HG03108 (cell line): ENCODE measurements around the gene DCUN1D5.

Experiments
- ATAC-seq: cut with Tn5 transposase; IDR thresholded peaks from one replicate; pipeline ENCODE4 v1.9.1; 2021; ENCODE audit warnings: moderate library complexity; ENCODE audit not compliant: unreplicated experiment

The DCUN1D5 gene

GRCh38 chr11:103055221-103055890 is 36.6 kb downstream of the DCUN1D5 start:
- ATAC-seq = no peak

GRCh38 chr11:103053997-103054396 is 38.0 kb downstream of the DCUN1D5 start:
- no peak for ATAC-seq

- no peak for ATAC-seq
Measured at GRCh38 chr11:103051981-103052380, 40.0 kb downstream of the DCUN1D5 start.

- ATAC-seq = no peak
Measured at GRCh38 chr11:103051151-103051801, 40.7 kb downstream of the DCUN1D5 start.

GRCh38 chr11:103050351-103050750 is 41.6 kb downstream of the DCUN1D5 start:
- no peak for ATAC-seq

GRCh38 chr11:103047837-103048236 is 44.1 kb downstream of the DCUN1D5 start:
- ATAC-seq = no peak

GRCh38 chr11:103043826-103044678 is 47.9 kb downstream of the DCUN1D5 start:
- ATAC-seq = no peak

GRCh38 chr11:103042161-103042560 is 49.8 kb downstream of the DCUN1D5 start:
- ATAC-seq = no peak

GRCh38 chr11:103035791-103036434 is 56.0 kb downstream of the DCUN1D5 start:
- peak; percentile 97 for ATAC-seq

GRCh38 chr11:103035216-103035615 is 56.7 kb downstream of the DCUN1D5 start:
- no peak for ATAC-seq

GRCh38 chr11:103031834-103032233 is 60.1 kb downstream of the DCUN1D5 start:
- ATAC-seq = no peak

- no peak for ATAC-seq
Measured at GRCh38 chr11:103029401-103029800, 62.6 kb downstream of the DCUN1D5 start.

GRCh38 chr11:103028304-103029020 is 63.5 kb downstream of the DCUN1D5 start:
- ATAC-seq = peak; percentile 96

- ATAC-seq = no peak
Measured at GRCh38 chr11:103024086-103024485, 67.9 kb downstream of the DCUN1D5 start.

GRCh38 chr11:103016031-103016430 is 75.9 kb downstream of the DCUN1D5 start:
- ATAC-seq = no peak

GRCh38 chr11:103013421-103013820 is 78.5 kb downstream of the DCUN1D5 start:
- no peak for ATAC-seq
